Spleen (tissue), 7 donors: ENCODE measurements around the gene MCM3.

ENCODE experiments used
- POLR2A ChIP-seq, 3 donors: fragments of 450-650 bp; IDR thresholded peaks; one replicate each; pipeline ENCODE4 v1.5.1; 2017; ENCODE audit warnings: antibody characterized with exemption in 3 of 3, mild to moderate bottlenecking in 1 of 3
- TF ChIP-seq, protein P1 (sequence below), 11 experiments: fragments of 200-600 bp in 7 of 11; fragments of 450-650 bp in 4 of 11; sonication (generic) in 4 of 11; IDR thresholded peaks in 8 of 11; conservative IDR thresholded peaks in 3 of 11; 1 replicate in 7 of 11; 2 replicates in 4 of 11; pipeline versions ENCODE4 v1.4.0 to v1.8.0; 2016 to 2021; ENCODE audit warnings: antibody characterized with exemption in 11 of 11, inconsistent platforms in 4 of 11, mild to moderate bottlenecking in 1 of 11
- donor health status: DM: no; HTN: no; CAD: no; lungs with moderate emphysema.
- donor health status: DM: no; HTN: no; CAD: no.
- donor health status: DM: no; HTN: no; CAD: no.

DNA sequence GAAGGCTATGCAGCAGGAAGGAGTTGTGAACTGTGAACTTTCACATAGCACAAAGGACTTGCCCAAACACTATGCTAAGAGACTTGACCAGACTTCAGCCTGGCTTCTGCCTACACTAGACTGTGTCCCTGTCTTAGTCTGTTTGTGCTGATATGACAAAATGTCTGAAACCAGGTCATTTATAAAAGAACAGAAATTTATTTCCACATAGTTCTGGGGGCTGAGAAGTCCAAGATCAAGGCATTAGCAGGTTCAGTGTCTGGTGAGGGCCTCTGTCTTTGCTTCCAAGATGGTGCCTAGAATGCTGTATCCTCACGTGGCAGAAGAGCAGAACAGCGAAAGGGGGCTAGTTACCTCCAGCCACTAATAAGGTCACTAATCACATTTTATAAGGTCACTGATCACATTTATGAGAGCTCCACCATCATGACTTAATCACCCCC lies 16.0 kb upstream of the MCM3 start:
- TF ChIP-seq, protein P1, sequence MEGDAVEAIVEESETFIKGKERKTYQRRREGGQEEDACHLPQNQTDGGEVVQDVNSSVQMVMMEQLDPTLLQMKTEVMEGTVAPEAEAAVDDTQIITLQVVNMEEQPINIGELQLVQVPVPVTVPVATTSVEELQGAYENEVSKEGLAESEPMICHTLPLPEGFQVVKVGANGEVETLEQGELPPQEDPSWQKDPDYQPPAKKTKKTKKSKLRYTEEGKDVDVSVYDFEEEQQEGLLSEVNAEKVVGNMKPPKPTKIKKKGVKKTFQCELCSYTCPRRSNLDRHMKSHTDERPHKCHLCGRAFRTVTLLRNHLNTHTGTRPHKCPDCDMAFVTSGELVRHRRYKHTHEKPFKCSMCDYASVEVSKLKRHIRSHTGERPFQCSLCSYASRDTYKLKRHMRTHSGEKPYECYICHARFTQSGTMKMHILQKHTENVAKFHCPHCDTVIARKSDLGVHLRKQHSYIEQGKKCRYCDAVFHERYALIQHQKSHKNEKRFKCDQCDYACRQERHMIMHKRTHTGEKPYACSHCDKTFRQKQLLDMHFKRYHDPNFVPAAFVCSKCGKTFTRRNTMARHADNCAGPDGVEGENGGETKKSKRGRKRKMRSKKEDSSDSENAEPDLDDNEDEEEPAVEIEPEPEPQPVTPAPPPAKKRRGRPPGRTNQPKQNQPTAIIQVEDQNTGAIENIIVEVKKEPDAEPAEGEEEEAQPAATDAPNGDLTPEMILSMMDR (IDR thresholded peaks at IDR 0.05 in 8 of 11, conservative IDR thresholded peaks at IDR 0.05 in 3 of 11), result no peak
- TF ChIP-seq POLR2A (IDR thresholded peaks at IDR 0.05), result no peak
